Smooth muscle cell (in vitro differentiated cells): ENCODE data around the gene NAT9. TPM values are rescaled to one million over a fixed set of nuclear protein-coding genes. Genes with fewer than 3 reads are reported as not detected.

Experiments
- DNase-seq: peaks from one replicate; lab custom pipeline; 2025; ENCODE audit not compliant: unreplicated experiment; lab: John Stamatoyannopoulos, UW
- H2AFZ ChIP-seq: fragments of 200-600 bp; sonication (generic); 2 replicates; pipeline ENCODE4 v1.6.0; 2016; ENCODE audit warnings: antibody characterized with exemption, low read depth, mild to moderate bottlenecking
- H3F3A ChIP-seq: fragments of 200-600 bp; sonication (generic); 2 replicates; pipeline ENCODE4 v1.6.0; 2017; ENCODE audit warnings: antibody characterized with exemption, low read depth
- H3K27ac ChIP-seq: fragments of 200-600 bp; sonication (generic); 2 replicates; pipeline ENCODE4 v1.5.1; 2016; ENCODE audit warnings: low read depth, mild to moderate bottlenecking
- H3K27me3 ChIP-seq: fragments of 200-600 bp; sonication (generic); 2 replicates; pipeline ENCODE4 v1.6.1; 2016; ENCODE audit warnings: low read depth, mild to moderate bottlenecking
- H3K36me3 ChIP-seq: fragments of 200-600 bp; sonication (generic); 2 replicates; pipeline ENCODE4 v1.5.1; 2016; ENCODE audit warnings: low read depth
- H3K4me1 ChIP-seq: fragments of 200-600 bp; sonication (generic); 2 replicates; pipeline ENCODE4 v1.5.1; 2016; ENCODE audit warnings: low read depth
- H3K4me2 ChIP-seq: fragments of 200-600 bp; sonication (generic); 2 replicates; pipeline ENCODE4 v1.6.0; 2016; ENCODE audit warnings: mild to moderate bottlenecking
- H3K4me3 ChIP-seq: fragments of 200-600 bp; sonication (generic); 2 replicates; pipeline ENCODE4 v1.5.1; 2016; ENCODE audit warnings: mild to moderate bottlenecking
- H3K79me2 ChIP-seq: fragments of 200-600 bp; sonication (generic); 2 replicates; pipeline ENCODE4 v1.6.0; 2016; ENCODE audit warnings: low read depth, mild to moderate bottlenecking
- H3K9ac ChIP-seq: fragments of 200-600 bp; sonication (generic); 2 replicates; pipeline ENCODE4 v1.6.0; 2016; ENCODE audit warnings: low read depth
- H3K9me3 ChIP-seq: fragments of 200-600 bp; sonication (generic); replicated peaks from 2 replicates; pipeline ENCODE4 v1.5.1; 2016; ENCODE audit warnings: low read depth
- H4K20me1 ChIP-seq: fragments of 200-600 bp; sonication (generic); 2 replicates; pipeline ENCODE4 v1.6.0; 2016; ENCODE audit warnings: low read depth
- WGBS: methylation state at CpG from one replicate; pipeline ENCODE4 v1.1.7; 2016; ENCODE audit warnings: low lambda C conversion rate; 5-methylcytosine and 5-hydroxymethylcytosine counted together
- polyA plus RNA-seq: library from polyadenylated mRNA; unstranded; fragments of >200 nt; fragmentation: Nextera tagmentation; extraction: Ambion mirVana; gene quantifications from 2 replicates; pipeline ENCODE4 v1.2.1, GENCODE V29; 2016
- total RNA-seq: library from RNA; depleted of rRNA; stranded (reverse); fragments of >200 nt; gene quantifications from 2 replicates; pipeline ENCODE4 v1.2.3, GENCODE V29; 2014
- TF ChIP-seq, protein P1 (sequence below): fragments of 200-600 bp; sonication (generic); IDR thresholded peaks from 2 replicates; pipeline ENCODE4 v1.5.1; 2017; ENCODE audit warnings: borderline replicate concordance, mild to moderate bottlenecking, antibody characterized with exemption; ENCODE audit not compliant: insufficient read depth, poor library complexity, severe bottlenecking

The NAT9 gene
- total and polyA plus RNA-seq, 2 experiments from 2014 or later = 21.4 to 42.5 TPM

- Histone ChIP-seq H3K4me1 (peaks cover 34% of the 10 kb centered on the region), H3K27ac (no peak overlapping the region)
These were observed 11.3 kb downstream of the NAT9 start for GRCh38 chr17:74764751-74765286.

DNA sequence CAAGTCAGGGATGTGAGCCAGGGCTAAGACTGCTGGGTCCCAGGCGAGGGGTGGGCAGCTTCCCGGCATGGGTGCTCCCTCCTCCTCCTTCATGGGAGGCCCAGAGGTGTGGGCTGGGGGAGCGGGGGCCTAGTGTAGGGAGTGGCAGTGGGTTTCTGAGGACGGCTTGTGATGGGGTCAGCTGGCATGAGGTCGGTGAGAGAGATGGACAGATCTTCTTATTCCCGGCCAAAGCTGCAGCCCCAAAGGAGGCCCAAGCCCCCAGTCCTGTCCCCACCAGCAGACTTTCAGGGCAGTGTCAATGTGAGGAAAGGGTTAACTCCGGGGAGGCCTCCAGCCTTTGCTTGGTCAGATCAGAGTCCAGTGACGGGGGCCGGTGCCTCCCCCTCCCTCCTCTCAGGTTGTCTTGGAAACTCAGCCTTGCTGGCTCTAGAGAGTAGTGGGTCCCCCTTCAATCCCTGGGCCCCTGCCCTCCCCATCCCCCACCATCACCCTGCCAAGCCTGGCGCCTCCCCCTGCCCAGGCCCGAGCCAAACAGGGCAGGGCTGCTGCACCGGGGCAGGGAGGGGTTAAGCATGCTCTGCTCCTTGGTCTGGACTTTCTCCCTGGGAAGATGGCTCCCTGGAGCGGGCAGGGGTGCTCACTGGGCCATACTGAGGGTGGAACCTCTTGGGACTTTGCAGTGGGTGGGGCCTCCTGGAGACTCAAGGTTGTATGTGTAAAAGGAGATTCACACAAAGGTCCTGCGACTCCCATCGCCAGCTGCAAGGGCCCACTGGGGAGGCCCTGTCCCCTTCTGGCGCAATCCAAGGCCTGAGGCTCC is 12.4 kb downstream of the NAT9 start:
- peaks cover 44% of the 10 kb centered on the region for H3K4me1 ChIP-seq
- H3K27me3 ChIP-seq = no peaks in the 10 kb centered on the region
- H2AFZ ChIP-seq = no peak overlapping the region
- no peaks in the 10 kb centered on the region for H3K36me3 ChIP-seq
- no peak overlapping the region for H3K9ac ChIP-seq
- no peak for DNase-seq
- 51% methylated on average over 14 of the region's 16 CpGs for WGBS
- H3K27ac ChIP-seq = no peak overlapping the region
- H3K4me3 ChIP-seq = peak overlapping the region; percentile 10
- no peaks in the 10 kb centered on the region for H3F3A ChIP-seq
- H3K79me2 ChIP-seq = no peaks in the 10 kb centered on the region
- TF ChIP-seq, protein P1, sequence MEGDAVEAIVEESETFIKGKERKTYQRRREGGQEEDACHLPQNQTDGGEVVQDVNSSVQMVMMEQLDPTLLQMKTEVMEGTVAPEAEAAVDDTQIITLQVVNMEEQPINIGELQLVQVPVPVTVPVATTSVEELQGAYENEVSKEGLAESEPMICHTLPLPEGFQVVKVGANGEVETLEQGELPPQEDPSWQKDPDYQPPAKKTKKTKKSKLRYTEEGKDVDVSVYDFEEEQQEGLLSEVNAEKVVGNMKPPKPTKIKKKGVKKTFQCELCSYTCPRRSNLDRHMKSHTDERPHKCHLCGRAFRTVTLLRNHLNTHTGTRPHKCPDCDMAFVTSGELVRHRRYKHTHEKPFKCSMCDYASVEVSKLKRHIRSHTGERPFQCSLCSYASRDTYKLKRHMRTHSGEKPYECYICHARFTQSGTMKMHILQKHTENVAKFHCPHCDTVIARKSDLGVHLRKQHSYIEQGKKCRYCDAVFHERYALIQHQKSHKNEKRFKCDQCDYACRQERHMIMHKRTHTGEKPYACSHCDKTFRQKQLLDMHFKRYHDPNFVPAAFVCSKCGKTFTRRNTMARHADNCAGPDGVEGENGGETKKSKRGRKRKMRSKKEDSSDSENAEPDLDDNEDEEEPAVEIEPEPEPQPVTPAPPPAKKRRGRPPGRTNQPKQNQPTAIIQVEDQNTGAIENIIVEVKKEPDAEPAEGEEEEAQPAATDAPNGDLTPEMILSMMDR = no peak
- no peaks in the 10 kb centered on the region for H3K9me3 ChIP-seq
- H4K20me1 ChIP-seq = no peaks in the 10 kb centered on the region
- H3K4me2 ChIP-seq = peak overlapping the region; percentile 17

More at GRCh38 chr17:74764751-74765286, 11.3 kb downstream of the NAT9 start:
- Histone ChIP-seq H3K4me2 (no peak overlapping the region), H3K27me3 (no peaks in the 10 kb centered on the region), H3K4me3 (no peak overlapping the region), H2AFZ (no peak overlapping the region), H3K79me2 (no peaks in the 10 kb centered on the region), H3K9me3 (no peaks in the 10 kb centered on the region), H3K36me3 (no peaks in the 10 kb centered on the region), H4K20me1 (no peaks in the 10 kb centered on the region), H3K9ac (no peak overlapping the region), H3F3A (no peaks in the 10 kb centered on the region)
- TF ChIP-seq, protein P1 = no peak
- no peak for DNase-seq
- WGBS = 90% methylated on average over 4 of the region's 4 CpGs

DNA sequence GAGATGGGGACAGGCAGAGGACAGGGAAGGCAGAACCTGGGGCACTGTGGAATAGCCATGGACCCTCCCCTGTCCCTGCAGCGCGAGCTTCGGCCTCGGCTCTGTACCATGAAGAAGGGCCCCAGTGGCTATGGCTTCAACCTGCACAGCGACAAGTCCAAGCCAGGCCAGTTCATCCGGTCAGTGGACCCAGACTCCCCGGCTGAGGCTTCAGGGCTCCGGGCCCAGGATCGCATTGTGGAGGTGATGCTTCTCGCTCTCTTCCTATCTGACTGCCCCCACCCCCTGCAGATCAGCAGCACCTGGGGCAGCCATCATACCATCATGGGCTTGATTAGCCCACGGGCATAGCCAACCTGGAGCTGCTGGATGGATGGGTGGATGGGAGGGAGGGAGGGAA is 14.2 kb downstream of the NAT9 start:
- H3K4me1 ChIP-seq = peaks cover 61% of the 10 kb centered on the region
- no peaks in the 10 kb centered on the region for H3K79me2 ChIP-seq
- 98% methylated on average over 11 of the region's 11 CpGs for WGBS
- no peak overlapping the region for H3K4me2 ChIP-seq
- no peaks in the 10 kb centered on the region for H3K27me3 ChIP-seq
- H3K9ac ChIP-seq = no peak overlapping the region
- DNase-seq = no peak
- no peak overlapping the region for H3K4me3 ChIP-seq
- TF ChIP-seq, protein P1 = no peak
- H3K9me3 ChIP-seq = no peaks in the 10 kb centered on the region
- no peak overlapping the region for H2AFZ ChIP-seq
- H3K36me3 ChIP-seq = no peaks in the 10 kb centered on the region
- H3K27ac ChIP-seq = no peak overlapping the region
- H4K20me1 ChIP-seq = no peaks in the 10 kb centered on the region
- H3F3A ChIP-seq = no peaks in the 10 kb centered on the region
